K562 (cell line): ENCODE measurements around the gene CFL1. TPM values are rescaled to one million over a fixed set of nuclear protein-coding genes. Genes with fewer than 3 reads are reported as not detected.

ENCODE experiments used
- ATF4 ChIP-seq: fragments of 450-650 bp; formaldehyde crosslinking; IDR thresholded peaks from 2 replicates; pipeline ENCODE4 v1.4.0; 2022; ENCODE audit warnings: mild to moderate bottlenecking, moderate library complexity
- CHD2 ChIP-seq: IDR thresholded peaks from 2 replicates; pipeline ENCODE4 v1.6.1; 2011; ENCODE audit warnings: low read depth, low read length
- HDAC2 ChIP-seq: fragments of 450-650 bp; IDR thresholded peaks from 2 replicates; pipeline ENCODE4 v1.6.1; 2016; ENCODE audit warnings: mild to moderate bottlenecking
- IFI16 ChIP-seq: fragments of 250-450 bp; sonication (Bioruptor Pico); IDR thresholded peaks from 2 replicates; pipeline ENCODE4 v2.1.2; 2022; ENCODE audit warnings: mild to moderate bottlenecking, inconsistent platforms
- JUN ChIP-seq, 2 experiments: sonication (generic) in 1 of 2; formaldehyde crosslinking in 1 of 2; IDR thresholded peaks; 2 replicates each; pipeline versions ENCODE4 v1.6.1 to v1.8.0; 2012 to 2022; ENCODE audit warnings: borderline replicate concordance in 2 of 2, mild to moderate bottlenecking in 2 of 2, improper control_type of control experiment in 1 of 2, low read depth in 1 of 2, low read length in 1 of 2, missing genetic modification reagents in 1 of 2
- KAT7 ChIP-seq: sonication (generic); formaldehyde crosslinking; IDR thresholded peaks from 2 replicates; pipeline ENCODE4 v1.8.0; 2022; ENCODE audit warnings: missing genetic modification reagents, mild to moderate bottlenecking, borderline replicate concordance
- MED1 ChIP-seq: sonication (generic); formaldehyde crosslinking; IDR thresholded peaks from 2 replicates; pipeline ENCODE4 v1.8.1; 2023; ENCODE audit warnings: missing genetic modification reagents, borderline replicate concordance
- NCOA1 ChIP-seq: fragments of 450-650 bp; IDR thresholded peaks from 2 replicates; pipeline ENCODE4 v1.6.1; 2016; ENCODE audit warnings: low read depth
- SNIP1 ChIP-seq: fragments of 450-650 bp; IDR thresholded peaks from 2 replicates; pipeline ENCODE4 v1.7.1; 2017; ENCODE audit warnings: low read depth, mild to moderate bottlenecking
- SREBF1 ChIP-seq: fragments of 150-350 bp; IDR thresholded peaks from 2 replicates; pipeline ENCODE4 v1.6.1; 2014; ENCODE audit warnings: antibody characterized with exemption, low read depth, low read length, borderline replicate concordance
- WHSC1 ChIP-seq: IDR thresholded peaks from one replicate; pipeline ENCODE4 v1.6.1; 2012; ENCODE audit warnings: low read length, control low read depth, inconsistent platforms
- ZNF444 ChIP-seq: fragments of 250-450 bp; sonication (Bioruptor Pico); IDR thresholded peaks from 2 replicates; pipeline ENCODE4 v1.4.0; 2020; ENCODE audit warnings: mild to moderate bottlenecking, moderate library complexity
- polyA plus RNA-seq, 8 experiments: library from polyadenylated mRNA; depleted of rRNA in 4 of 8; stranded (reverse) in 5 of 8; unstranded in 3 of 8; fragments of >200 nt; fragmentation: Nextera tagmentation in 2 of 8; fragmentation: Illumina TruSeq in 1 of 8; extraction: Ambion mirVana in 2 of 8; extraction: Trizol in 1 of 8; gene quantifications; 2 replicates each; pipeline versions ENCODE4 v1.2.1 to v1.2.3, GENCODE V29; 2011 to 2014; ENCODE audit warnings: inconsistent platforms in 1 of 8, missing spikeins in 1 of 8
- total RNA-seq, 7 experiments: library from RNA; depleted of rRNA in 6 of 7; stranded (reverse); fragments of >200 nt in 6 of 7; fragmentation: Illumina TruSeq in 2 of 7; extraction: Trizol in 2 of 7; gene quantifications; 2 replicates each; pipeline versions ENCODE4 v1.2.1 to v1.2.3, GENCODE V29; 2011 to 2021; ENCODE audit warnings: low replicate concordance in 1 of 7
- TF ChIP-seq, protein P1 (sequence below): fragments of 250-450 bp; sonication (Bioruptor Pico); IDR thresholded peaks from 2 replicates; pipeline ENCODE4 v1.4.0; 2020; ENCODE audit warnings: mild to moderate bottlenecking
- TF ChIP-seq, protein P2 (sequence below), 2 experiments: IDR thresholded peaks in 1 of 2; conservative IDR thresholded peaks in 1 of 2; 2 replicates each; pipeline ENCODE4 v1.6.1; 2016; ENCODE audit warnings: low read depth in 2 of 2, mild to moderate bottlenecking in 1 of 2, missing compliant biosample characterization in 1 of 2, missing genetic modification characterization in 1 of 2, moderate library complexity in 1 of 2
- TF ChIP-seq, protein P3 (sequence below): IDR thresholded peaks from 3 replicates; pipeline ENCODE4 v1.6.1; 2011; ENCODE audit warnings: borderline replicate concordance, mild to moderate bottlenecking; ENCODE audit not compliant: insufficient read length, insufficient read depth
- TF ChIP-seq, protein P4 (sequence below): sonication (generic); formaldehyde crosslinking; IDR thresholded peaks from 2 replicates; pipeline ENCODE4 v1.8.0; 2023; ENCODE audit warnings: mild to moderate bottlenecking, missing genetic modification reagents

The CFL1 gene
- total and polyA plus RNA-seq, 9 of the 15 experiments (the other 6 are each of a cell fraction or from before 2014, with no cell fraction given): 105 to 1,101 (median 859) TPM

DNA sequence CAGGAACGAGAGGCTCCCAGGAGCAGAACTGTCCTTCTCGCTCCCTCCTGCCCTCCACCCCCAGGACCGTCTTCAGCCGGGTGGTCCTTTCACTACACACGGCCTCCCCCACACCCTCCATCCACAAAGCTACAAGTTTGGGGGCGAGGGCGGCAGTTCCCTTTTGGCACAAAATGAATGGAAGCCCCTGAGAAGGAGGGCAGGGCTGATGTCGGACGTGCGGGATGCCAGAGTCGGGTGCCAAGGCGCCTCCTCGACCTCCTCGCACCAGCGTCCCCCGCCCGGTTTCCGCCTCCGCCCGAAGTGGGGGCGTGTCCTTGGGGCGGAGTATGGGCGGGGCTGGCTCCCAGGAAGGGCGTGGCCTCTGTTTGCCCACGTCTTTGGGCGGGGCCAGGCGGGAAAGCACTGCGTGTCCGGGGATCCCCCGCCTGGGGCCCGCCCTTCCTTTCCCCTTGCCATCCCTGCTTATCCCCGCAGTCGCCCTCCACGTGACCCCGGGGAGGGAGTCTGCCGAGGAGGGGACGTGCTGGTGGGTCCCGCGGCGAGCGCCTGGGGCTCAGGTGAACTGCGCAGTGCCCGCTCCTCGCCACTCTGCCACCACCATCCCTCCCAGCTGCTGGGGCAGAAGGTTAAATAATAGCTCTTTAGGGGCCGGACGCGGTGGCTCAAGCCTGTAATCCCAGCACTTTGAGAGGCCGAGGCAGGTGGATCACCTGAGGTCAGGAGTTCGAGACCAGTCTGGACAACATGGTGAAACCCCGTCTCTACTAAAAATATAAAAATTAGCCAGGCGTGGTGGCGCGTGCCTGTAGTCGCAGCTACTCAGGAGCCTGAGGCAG, 15.6 kb upstream of the CFL1 start (continued):
- TF ChIP-seq SREBF1 (no peak), NCOA1 (no peak), MED1 (CRISPR knock-in tag) (no peak), HDAC2 (peak; percentile 52; the same call in 1 of the 2 replicates), IFI16 (CRISPR knock-in tag) (no peak), JUN (IDR thresholded peaks at IDR 0.05; ENCODE audit: borderline replicate concordance, low read depth, low read length) (peak; percentile 29; the same call in 1 of the 2 replicates), JUN (CRISPR knock-in tag; IDR thresholded peaks at IDR 0.05; ENCODE audit: borderline replicate concordance) (no peak), ZNF444 (CRISPR knock-in tag) (no peak), SNIP1 (no peak), WHSC1 (no peak), ATF4 (CRISPR knock-in tag) (no peak), CHD2 (no peak), KAT7 (CRISPR knock-in tag) (no peak)
- TF ChIP-seq, protein P1, sequence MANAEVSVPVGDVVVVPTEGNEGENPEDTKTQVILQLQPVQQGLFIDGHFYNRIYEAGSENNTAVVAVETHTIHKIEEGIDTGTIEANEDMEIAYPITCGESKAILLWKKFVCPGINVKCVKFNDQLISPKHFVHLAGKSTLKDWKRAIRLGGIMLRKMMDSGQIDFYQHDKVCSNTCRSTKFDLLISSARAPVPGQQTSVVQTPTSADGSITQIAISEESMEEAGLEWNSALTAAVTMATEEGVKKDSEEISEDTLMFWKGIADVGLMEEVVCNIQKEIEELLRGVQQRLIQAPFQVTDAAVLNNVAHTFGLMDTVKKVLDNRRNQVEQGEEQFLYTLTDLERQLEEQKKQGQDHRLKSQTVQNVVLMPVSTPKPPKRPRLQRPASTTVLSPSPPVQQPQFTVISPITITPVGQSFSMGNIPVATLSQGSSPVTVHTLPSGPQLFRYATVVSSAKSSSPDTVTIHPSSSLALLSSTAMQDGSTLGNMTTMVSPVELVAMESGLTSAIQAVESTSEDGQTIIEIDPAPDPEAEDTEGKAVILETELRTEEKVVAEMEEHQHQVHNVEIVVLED (CRISPR knock-in tag): no peak
- TF ChIP-seq, protein P2, sequence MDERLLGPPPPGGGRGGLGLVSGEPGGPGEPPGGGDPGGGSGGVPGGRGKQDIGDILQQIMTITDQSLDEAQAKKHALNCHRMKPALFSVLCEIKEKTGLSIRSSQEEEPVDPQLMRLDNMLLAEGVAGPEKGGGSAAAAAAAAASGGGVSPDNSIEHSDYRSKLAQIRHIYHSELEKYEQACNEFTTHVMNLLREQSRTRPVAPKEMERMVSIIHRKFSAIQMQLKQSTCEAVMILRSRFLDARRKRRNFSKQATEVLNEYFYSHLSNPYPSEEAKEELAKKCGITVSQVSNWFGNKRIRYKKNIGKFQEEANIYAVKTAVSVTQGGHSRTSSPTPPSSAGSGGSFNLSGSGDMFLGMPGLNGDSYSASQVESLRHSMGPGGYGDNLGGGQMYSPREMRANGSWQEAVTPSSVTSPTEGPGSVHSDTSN (CRISPR knock-in tag; IDR thresholded peaks at IDR 0.05; ENCODE audit: low read depth): no peak
- TF ChIP-seq, protein P2 (tag; conservative IDR thresholded peaks at IDR 0.05; ENCODE audit: low read depth): no peak
- TF ChIP-seq, protein P3, sequence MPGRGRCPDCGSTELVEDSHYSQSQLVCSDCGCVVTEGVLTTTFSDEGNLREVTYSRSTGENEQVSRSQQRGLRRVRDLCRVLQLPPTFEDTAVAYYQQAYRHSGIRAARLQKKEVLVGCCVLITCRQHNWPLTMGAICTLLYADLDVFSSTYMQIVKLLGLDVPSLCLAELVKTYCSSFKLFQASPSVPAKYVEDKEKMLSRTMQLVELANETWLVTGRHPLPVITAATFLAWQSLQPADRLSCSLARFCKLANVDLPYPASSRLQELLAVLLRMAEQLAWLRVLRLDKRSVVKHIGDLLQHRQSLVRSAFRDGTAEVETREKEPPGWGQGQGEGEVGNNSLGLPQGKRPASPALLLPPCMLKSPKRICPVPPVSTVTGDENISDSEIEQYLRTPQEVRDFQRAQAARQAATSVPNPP: no peak
- TF ChIP-seq, protein P4, sequence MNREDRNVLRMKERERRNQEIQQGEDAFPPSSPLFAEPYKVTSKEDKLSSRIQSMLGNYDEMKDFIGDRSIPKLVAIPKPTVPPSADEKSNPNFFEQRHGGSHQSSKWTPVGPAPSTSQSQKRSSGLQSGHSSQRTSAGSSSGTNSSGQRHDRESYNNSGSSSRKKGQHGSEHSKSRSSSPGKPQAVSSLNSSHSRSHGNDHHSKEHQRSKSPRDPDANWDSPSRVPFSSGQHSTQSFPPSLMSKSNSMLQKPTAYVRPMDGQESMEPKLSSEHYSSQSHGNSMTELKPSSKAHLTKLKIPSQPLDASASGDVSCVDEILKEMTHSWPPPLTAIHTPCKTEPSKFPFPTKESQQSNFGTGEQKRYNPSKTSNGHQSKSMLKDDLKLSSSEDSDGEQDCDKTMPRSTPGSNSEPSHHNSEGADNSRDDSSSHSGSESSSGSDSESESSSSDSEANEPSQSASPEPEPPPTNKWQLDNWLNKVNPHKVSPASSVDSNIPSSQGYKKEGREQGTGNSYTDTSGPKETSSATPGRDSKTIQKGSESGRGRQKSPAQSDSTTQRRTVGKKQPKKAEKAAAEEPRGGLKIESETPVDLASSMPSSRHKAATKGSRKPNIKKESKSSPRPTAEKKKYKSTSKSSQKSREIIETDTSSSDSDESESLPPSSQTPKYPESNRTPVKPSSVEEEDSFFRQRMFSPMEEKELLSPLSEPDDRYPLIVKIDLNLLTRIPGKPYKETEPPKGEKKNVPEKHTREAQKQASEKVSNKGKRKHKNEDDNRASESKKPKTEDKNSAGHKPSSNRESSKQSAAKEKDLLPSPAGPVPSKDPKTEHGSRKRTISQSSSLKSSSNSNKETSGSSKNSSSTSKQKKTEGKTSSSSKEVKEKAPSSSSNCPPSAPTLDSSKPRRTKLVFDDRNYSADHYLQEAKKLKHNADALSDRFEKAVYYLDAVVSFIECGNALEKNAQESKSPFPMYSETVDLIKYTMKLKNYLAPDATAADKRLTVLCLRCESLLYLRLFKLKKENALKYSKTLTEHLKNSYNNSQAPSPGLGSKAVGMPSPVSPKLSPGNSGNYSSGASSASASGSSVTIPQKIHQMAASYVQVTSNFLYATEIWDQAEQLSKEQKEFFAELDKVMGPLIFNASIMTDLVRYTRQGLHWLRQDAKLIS (CRISPR knock-in tag): no peak
